Activated CD4-positive, alpha-beta T cell treated with anti-CD3 and anti-CD28 coated beads for 4 hours (primary cell): ENCODE data around the gene C5orf47.

ENCODE experiments used
- DNase-seq, 2 donors: peaks; one replicate each; pipeline ENCODE4 v3.0.0-alpha.2; 2020

C5orf47 gene

DNA sequence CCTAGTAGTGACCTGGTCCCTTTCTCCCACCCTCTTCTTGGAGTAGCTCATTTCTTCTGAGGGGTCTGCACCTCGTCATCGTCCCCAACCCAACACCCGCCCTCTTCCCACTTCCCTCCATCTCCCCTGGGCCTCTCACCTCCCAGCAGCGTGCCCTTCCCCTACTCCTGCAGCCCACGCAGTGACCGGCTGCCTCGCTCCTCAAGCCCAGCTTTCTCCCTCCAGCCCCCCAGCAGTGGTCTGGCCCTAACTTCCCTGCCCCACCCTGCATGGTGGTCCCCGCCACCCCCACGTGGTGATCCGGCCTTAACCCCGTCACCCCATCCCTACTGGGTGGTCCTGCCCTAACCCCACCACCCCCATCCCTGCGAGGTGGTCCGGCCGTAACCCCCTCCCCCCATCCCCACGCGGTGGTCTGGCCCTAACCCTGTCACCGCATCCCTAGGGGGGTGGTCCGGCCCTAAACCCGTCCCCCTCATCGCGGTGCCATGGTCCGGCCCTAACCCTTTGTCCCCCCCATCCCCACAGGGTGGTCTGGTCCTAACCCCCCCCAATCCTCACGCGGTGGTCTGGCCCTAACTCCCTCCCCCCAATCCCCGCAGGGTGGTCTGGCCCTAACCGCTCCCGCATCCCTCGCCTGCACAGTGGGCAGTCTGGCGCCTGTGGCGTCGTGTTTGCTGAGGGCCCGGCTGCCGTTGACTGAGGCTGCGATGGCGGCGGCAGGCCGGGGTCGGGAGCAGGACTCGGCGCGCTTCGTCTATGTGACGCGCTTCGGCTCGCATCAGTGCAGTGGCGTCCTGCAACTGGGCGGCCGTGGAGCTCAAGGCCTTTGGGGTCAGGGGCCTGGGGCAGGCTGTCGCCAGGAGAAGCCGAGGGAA is at the start of gene C5orf47:
C5orf47 (plus strand) TSS at position 617 of the 878 bp plus-strand sequence; CDS start at position 711, 94 bp downstream.
- DNase-seq: no peak

GRCh38 chr5:173940269-173940668 is 48.7 kb upstream of the C5orf47 start:
- DNase-seq: no peak

- no peak for DNase-seq
Observed at GRCh38 chr5:173941102-173941501, 47.9 kb upstream of the C5orf47 start.

DNA sequence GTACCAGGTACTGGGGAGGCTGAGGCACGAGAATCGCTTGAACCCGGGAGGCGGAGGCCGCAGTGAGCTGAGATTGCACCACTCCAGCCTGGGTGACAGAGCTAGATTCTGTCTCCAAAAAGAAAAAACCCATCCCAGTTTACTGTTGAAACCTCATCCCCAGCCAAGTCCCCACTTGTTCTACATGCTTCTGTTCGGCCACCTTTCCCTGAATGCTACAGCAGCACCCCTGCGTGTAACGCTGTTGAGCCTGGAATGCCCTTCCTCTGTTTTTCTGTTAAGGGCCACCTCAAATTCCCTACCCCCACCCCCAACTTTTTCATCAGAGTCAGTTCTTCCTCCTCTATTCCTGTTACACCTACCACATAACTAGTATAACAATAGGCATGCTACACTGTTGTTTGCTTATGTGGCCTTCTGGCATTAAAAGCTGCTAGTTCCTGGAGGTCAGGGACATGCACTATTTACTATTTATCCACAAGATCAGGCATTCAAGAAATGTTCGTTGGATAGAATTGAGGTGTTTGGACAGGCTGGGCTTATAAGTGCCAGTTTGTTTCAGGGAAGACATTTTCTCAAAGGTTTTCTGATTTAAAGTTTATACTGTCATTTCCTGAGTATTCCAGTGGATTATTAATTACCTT is 47.1 kb upstream of the C5orf47 start:
- DNase-seq: no peak

GRCh38 chr5:173944511-173944910 is 44.5 kb upstream of the C5orf47 start:
- no peak for DNase-seq

- DNase-seq: no peak
Observed at GRCh38 chr5:173945160-173945559, 43.8 kb upstream of the C5orf47 start.

GRCh38 chr5:173946323-173946722 is 42.6 kb upstream of the C5orf47 start:
- no peak for DNase-seq

- DNase-seq: no peak
Observed at GRCh38 chr5:173950829-173951228, 38.1 kb upstream of the C5orf47 start.

- no peak for DNase-seq
Observed at GRCh38 chr5:173953528-173954090, 35.4 kb upstream of the C5orf47 start.

DNA sequence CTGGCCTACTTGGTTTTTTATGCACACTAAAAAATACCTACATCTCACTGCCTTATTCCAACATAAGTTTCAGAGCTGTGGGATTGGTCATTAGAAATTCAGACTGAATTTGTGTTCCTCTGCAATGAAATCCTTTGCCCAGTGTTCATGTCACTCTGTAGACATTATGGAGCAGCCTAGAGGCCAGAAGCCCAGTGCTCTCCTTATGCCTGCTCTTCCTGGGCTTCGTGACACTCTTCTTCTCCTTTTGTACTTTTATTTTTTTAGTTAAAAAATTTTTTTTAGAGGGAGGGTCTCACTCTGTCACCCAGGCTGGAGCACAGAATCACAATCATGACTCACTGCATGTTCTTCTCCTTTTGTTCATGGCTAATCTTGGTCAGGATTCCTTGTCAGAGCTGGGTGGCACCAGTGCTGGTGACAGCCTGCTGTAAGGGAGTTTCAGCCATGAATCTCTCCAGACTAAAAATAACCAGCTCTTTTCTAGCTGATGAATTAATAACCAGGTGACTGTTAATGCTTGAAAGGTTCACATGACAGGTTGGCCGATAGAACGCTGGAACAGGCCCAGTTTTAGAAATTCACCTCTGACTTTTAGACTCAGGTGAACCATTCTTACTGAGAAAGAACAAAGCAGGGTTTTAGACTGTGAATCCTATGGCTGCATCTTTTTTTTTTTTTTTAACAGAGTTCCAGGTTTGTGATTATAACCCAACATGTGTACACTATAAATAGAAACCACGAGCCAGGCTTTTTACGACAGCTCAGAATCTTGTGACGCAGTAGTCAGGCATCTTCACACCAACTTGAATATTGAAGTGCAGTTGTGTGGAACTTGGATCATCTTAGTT is 34.1 kb upstream of the C5orf47 start:
- DNase-seq: no peak

GRCh38 chr5:173960986-173961385 is 28.0 kb upstream of the C5orf47 start:
- DNase-seq: no peak

DNA sequence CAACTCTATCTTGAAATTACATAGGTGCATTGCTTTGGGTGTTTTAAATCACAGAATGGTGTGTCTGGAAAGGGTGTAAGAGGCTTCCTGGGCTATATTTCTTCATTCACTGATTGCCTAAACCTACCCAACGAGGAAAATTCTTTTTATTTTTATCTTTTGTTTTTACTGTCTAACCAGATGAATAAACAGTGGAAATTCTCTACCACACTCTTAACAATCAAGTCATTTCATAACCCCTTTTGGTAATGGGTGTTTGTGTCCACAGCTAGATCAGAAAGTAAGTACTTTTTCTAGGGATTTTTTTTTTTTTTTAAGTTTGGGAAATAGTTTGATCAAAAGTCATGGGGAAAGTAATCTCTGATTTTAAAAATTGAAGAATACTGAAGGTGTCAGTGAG is 27.6 kb upstream of the C5orf47 start:
- DNase-seq: no peak

DNA sequence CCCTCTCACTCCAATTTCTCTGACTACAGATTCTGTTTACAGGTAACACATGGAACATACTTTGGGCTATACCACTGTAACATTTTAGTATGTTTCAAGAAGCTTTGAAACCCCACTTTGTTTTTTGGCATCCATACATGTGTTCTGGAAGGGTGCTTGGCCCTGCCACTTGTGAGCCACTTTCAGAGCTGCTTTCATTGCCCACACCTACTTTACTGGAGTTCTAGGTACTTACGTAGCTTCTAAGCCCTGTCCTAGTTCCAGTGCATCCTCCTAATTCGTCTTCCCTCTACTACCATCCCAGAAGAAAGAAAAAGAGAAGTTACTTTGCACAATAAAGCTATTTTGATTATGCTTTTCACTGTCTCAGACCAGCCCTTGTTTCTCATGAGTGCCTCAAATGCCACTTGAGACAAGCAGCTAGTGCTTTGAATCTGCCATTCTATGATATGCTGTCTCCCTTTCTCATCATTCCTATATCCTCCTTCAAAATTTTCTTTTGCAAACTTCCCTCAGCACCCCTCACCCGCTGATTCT is 26.5 kb upstream of the C5orf47 start:
- no peak for DNase-seq

DNA sequence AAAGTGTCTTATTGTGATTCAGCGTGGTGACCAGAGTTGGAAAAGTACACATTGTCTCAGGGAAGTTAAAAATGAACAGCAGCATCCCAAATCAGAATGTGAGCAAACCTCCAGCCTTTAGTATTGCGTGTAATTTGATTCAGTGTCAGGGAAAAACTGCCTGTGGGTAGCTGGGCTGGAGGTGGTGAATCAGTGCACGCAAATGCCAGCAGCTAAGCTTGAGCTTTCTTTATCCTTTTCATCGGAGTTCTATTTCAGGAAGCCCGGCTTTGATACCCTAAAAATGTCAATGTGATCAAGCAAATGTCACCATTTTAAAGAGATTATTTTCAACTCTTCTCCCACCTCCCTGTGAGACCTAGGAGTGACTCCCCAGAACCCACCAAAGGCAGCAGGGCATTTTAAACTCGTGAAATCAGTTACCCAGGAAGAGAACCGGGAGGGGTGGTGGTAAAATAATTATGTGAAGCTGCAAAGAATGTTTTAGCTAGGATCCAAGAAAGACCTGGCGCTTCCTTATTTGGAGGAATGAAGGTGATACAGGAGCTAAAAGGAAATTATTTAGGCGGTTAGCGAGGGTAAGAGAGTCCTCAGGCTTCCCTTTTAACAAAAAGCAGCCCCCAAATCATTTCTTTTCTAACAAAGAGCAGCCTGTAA is 25.7 kb upstream of the C5orf47 start:
- DNase-seq: no peak

GRCh38 chr5:173963867-173964441 is 25.0 kb upstream of the C5orf47 start:
- no peak for DNase-seq

GRCh38 chr5:173964506-173964905 is 24.5 kb upstream of the C5orf47 start:
- DNase-seq: no peak

- DNase-seq: no peak
Observed at GRCh38 chr5:173967241-173967640, 21.7 kb upstream of the C5orf47 start.

- DNase-seq: no peak
Observed at GRCh38 chr5:173968154-173968797, 20.7 kb upstream of the C5orf47 start.

DNA sequence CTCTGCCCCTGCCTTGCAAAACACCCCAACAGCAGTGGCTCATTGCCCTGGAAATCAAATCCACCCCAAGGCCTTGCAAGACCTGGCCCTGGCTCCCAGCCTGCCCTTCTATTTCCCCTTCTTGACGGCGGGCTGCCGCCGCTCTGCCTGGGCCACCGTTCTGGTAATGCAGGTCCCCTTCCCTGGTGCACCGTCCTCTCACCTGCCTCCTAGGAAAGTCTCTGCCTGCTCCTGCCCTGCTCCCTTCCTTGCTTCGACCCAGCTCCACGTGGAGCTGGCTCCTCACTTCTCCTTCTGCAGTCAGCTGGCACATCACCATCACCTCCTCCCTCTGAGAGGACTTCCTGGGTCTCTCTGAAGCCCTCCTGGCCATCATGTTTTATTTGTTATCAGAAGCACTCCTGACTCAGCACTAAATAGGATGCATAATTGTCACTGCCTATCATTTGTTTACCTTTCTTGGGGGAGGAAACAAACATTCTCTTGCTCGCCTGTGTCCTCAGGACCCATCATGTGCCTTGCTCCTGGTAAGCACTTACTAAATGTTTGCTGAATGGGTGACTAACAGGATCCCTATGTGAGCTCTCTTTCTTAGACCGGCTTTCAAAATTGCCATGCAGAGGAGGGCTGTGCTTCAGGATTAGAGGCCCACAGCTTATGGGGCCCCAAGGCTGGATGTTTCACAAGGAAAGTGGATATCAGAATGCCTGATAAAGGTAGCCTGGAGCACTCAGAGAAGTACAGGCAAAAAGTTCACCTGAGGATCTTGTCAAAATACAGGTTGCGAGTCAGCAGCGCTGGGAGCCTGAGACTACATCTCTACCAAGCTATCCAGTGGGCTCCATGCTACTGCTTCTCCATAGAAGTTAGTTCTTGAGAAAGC is 19.6 kb upstream of the C5orf47 start:
- DNase-seq: no peak
